ENCODE results near the gene CD96.

Gene CD96

GRCh38 chr3:111566844-111567243, 24.8 kb downstream of the CD96 start:
- DNase-seq, result no peak

- no peak for DNase-seq
Observed at GRCh38 chr3:111568355-111568754, 26.4 kb downstream of the CD96 start.

GRCh38 chr3:111568911-111569310, 26.9 kb downstream of the CD96 start:
- DNase-seq, result no peak

GRCh38 chr3:111570404-111571030, 28.5 kb downstream of the CD96 start:
- no peak for DNase-seq

GRCh38 chr3:111571282-111571681, 29.3 kb downstream of the CD96 start:
- DNase-seq, result no peak

- no peak for DNase-seq
Observed at GRCh38 chr3:111571907-111572460, 30.0 kb downstream of the CD96 start.

GRCh38 chr3:111577113-111577512, 35.1 kb downstream of the CD96 start:
- DNase-seq, result no peak

- DNase-seq, result no peak
Observed at GRCh38 chr3:111577798-111578685, 36.0 kb downstream of the CD96 start.

GRCh38 chr3:111578867-111579266, 36.9 kb downstream of the CD96 start:
- no peak for DNase-seq

- DNase-seq, result no peak
Observed at GRCh38 chr3:111579495-111579894, 37.5 kb downstream of the CD96 start.

GRCh38 chr3:111581403-111582119, 39.6 kb downstream of the CD96 start:
- DNase-seq, result no peak

GRCh38 chr3:111582120-111582474, 40.1 kb downstream of the CD96 start:
- DNase-seq, result no peak

GRCh38 chr3:111584744-111585143, 42.7 kb downstream of the CD96 start:
- DNase-seq, result no peak

GRCh38 chr3:111585217-111585616, 43.2 kb downstream of the CD96 start:
- DNase-seq, result no peak

- DNase-seq, result no peak
Observed at GRCh38 chr3:111588527-111588926, 46.5 kb downstream of the CD96 start.

- DNase-seq, result no peak
Observed at GRCh38 chr3:111589303-111590142, 47.5 kb downstream of the CD96 start.

GRCh38 chr3:111590143-111590491, 48.1 kb downstream of the CD96 start:
- no peak for DNase-seq

- DNase-seq, result no peak
Observed at GRCh38 chr3:111591555-111591954, 49.6 kb downstream of the CD96 start.

GRCh38 chr3:111592143-111592542, 50.1 kb downstream of the CD96 start:
- no peak for DNase-seq

- no peak for DNase-seq
Observed at GRCh38 chr3:111592936-111593335, 50.9 kb downstream of the CD96 start.

- no peak for DNase-seq
Observed at GRCh38 chr3:111593666-111594065, 51.7 kb downstream of the CD96 start.

GRCh38 chr3:111594205-111594604, 52.2 kb downstream of the CD96 start:
- no peak for DNase-seq

- DNase-seq, result no peak
Observed at GRCh38 chr3:111594781-111595180, 52.8 kb downstream of the CD96 start.

Measured in NK-92 treated with Interleukin-12 subunit alpha and Interleukin-12 subunit beta, amount 100 ng/mL, for 24 hours (cell line).